ENCODE results near the gene COL12A1.

DNA sequence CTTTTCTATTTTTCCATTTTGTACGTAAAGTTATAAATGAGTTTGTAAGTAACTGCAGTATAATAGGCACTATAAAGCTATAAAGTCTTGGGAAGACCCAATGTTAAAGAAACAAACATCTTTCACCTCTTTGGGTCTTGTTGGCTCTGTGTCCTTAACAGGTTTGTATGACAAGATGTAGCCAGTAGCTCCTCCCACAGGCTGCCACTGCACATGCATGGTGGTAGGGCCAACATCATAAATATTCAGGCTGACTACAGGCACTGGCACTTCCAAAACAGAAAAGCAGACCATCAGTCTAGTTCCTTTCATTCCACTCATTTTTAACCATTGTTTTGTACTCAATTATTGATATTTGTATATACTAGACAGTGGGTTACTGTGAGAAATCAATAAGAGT lies 59.9 kb downstream of the COL12A1 start:
- no peak for TF ChIP-seq POLR2AphosphoS5 (IDR thresholded peaks at IDR 0.05; ENCODE audit: low read depth)
- TF ChIP-seq, protein P1, sequence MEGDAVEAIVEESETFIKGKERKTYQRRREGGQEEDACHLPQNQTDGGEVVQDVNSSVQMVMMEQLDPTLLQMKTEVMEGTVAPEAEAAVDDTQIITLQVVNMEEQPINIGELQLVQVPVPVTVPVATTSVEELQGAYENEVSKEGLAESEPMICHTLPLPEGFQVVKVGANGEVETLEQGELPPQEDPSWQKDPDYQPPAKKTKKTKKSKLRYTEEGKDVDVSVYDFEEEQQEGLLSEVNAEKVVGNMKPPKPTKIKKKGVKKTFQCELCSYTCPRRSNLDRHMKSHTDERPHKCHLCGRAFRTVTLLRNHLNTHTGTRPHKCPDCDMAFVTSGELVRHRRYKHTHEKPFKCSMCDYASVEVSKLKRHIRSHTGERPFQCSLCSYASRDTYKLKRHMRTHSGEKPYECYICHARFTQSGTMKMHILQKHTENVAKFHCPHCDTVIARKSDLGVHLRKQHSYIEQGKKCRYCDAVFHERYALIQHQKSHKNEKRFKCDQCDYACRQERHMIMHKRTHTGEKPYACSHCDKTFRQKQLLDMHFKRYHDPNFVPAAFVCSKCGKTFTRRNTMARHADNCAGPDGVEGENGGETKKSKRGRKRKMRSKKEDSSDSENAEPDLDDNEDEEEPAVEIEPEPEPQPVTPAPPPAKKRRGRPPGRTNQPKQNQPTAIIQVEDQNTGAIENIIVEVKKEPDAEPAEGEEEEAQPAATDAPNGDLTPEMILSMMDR (IDR thresholded peaks at IDR 0.05; ENCODE audit: insufficient read depth, low read length) = no peak
- TF ChIP-seq, protein P2, sequence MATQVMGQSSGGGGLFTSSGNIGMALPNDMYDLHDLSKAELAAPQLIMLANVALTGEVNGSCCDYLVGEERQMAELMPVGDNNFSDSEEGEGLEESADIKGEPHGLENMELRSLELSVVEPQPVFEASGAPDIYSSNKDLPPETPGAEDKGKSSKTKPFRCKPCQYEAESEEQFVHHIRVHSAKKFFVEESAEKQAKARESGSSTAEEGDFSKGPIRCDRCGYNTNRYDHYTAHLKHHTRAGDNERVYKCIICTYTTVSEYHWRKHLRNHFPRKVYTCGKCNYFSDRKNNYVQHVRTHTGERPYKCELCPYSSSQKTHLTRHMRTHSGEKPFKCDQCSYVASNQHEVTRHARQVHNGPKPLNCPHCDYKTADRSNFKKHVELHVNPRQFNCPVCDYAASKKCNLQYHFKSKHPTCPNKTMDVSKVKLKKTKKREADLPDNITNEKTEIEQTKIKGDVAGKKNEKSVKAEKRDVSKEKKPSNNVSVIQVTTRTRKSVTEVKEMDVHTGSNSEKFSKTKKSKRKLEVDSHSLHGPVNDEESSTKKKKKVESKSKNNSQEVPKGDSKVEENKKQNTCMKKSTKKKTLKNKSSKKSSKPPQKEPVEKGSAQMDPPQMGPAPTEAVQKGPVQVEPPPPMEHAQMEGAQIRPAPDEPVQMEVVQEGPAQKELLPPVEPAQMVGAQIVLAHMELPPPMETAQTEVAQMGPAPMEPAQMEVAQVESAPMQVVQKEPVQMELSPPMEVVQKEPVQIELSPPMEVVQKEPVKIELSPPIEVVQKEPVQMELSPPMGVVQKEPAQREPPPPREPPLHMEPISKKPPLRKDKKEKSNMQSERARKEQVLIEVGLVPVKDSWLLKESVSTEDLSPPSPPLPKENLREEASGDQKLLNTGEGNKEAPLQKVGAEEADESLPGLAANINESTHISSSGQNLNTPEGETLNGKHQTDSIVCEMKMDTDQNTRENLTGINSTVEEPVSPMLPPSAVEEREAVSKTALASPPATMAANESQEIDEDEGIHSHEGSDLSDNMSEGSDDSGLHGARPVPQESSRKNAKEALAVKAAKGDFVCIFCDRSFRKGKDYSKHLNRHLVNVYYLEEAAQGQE (IDR thresholded peaks at IDR 0.05; ENCODE audit: insufficient replicate concordance, low read depth) = no peak
- no peak for TF ChIP-seq GABPA (IDR thresholded peaks at IDR 0.05; ENCODE audit: low read depth)

All from HL-60 (cell line).